ENCODE measurements around the gene SRSF7.
"Not testable (repeated sequence)": the region's sequence is repeated elsewhere in the genome, so short reads cannot be mapped to it uniquely, and the experiment has no call there.

The SRSF7 gene

DNA sequence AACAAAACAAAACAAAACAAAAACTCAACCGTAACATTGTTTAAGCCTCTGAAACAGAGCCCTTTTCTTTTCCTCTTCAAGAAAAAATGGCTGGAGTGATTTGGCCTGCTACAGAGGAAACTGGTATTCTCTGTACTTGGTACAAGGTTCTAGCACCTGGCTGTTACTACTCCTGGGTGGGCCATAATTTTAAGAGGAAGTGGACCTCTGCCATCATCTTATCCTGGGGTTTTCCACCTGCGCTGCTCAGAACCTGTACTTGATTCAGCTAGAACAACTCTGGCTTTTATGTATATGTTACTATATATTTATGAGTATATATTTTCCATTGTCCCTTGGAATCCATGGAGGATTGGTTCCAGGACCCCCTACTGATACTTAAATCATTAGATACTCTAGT is 22.5 kb downstream of the SRSF7 start:
- DNase-seq, result no peak

DNA sequence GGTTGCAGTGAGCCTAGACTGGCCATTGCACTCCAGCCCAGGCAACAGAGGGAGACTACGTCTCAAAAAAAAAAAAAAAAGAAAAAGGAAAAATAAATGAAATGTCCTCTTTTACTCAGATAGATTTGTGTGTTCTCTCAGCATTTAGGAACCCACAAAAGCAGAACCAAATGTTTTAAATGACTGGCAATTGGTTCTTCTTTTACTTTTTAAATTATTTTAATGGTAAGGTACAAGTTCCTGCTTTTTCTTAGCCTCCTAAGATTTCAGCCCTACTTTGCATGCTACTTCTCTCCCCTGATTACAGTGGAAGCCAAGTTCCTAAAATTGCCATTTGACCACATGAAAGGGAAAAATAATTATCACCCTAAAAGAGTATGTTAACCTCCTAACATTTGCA is 23.5 kb downstream of the SRSF7 start:
- no peak for DNase-seq

DNA sequence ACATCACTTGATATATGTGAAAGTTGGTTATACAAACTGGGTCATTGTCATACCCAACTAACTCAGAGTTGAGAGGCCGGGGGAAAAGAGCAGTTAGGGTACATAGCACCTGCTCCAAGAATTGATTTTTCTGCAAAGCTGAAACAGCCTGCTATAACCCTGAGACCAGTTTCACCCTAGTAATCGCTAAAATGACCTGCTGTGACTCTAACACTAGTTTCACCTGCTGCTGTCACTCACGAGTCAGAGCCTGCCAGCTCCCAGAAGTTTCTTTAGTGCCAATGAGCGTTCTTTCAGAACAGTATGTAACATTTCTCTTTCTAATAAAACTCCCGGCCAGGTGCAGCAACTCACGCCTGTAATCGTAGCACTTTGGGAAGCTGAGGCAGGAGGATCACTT is 28.0 kb downstream of the SRSF7 start:
- DNase-seq, result no peak

DNA sequence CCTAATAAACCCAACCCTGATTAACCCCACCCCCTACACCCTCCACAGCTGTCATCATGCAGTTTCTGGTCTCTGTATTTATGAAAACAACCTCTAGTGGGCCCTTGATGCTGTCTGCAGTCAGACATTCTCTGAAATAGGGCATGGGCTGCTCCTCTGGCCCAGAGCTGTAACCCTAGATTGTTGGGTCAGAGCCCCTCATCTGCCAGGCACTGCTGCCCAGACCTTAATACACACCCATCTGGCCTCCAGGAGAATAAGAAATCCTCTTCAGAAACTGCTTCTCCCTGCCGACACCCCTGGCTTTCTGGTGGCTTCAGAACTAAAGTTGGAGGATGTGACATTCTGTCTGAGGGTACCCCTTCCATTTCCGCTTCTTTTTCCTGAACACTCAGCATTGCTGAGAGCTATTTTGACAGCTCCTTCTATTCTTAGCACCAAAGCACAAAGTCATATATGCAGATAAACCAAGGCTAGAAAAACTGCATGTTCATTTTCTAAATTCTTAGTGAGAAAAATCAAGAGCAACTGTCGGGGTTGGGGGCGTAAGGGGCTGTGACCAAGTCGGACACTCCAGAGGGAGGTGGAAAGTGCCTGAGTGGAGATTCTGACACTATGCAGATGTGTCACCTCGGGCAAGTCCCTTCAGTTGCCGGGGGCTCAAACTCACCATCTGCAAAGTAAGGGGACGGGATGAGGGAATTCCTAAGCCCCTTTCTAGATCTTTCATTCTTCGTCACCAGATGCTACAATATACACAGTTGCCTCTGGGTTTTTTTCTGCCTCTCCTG is 28.7 kb downstream of the SRSF7 start:
- no peak for DNase-seq

DNA sequence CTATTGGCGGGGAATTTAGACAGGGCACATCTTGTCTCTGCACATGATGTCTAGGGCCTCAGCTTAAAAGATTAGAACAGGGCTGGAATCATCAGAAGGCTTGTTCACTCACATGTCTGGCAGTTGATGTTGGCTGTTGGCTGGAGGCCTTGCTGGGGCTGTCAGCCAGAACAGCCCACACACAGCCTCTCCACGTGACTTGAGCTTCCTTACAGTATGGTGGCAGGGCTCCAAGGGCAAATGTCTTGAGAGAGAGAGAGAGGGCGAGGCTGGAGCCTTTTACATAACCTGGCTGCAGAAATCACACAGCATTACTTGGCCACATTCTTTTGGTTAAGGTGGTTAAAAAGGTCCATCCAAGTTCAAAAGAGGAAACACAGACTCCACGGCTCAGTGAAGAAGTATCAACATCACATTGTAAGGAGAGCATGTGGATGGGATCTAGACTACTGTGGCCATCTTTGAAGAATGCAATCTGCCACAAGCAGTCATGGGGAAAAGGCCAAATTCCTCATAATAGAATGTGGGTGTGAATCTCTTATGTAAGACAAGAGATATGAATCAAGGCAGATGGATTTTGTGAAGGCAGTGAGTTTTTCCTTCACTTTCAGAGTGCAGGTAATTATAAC is 30.4 kb downstream of the SRSF7 start:
- DNase-seq, result peak; percentile 100

DNA sequence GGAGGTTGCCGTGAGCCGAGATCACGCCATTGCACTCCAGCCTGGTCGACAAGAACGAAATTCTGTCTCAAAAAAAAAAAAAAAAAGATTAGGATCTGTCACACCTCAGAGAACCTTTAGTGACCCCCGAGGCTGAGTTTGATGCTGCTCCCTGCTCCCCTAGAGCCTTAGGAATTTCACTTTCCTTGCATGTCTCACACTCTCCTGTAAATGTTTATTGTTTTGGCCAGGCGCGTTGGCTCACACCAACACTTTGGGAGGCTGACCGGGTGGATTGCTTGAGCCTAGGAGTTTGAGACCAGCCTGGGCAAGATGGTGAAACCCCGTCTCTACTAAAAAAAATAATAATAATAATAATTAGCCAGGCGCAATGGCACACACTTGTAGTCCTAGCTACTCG is 31.5 kb downstream of the SRSF7 start:
- DNase-seq, result no peak

DNA sequence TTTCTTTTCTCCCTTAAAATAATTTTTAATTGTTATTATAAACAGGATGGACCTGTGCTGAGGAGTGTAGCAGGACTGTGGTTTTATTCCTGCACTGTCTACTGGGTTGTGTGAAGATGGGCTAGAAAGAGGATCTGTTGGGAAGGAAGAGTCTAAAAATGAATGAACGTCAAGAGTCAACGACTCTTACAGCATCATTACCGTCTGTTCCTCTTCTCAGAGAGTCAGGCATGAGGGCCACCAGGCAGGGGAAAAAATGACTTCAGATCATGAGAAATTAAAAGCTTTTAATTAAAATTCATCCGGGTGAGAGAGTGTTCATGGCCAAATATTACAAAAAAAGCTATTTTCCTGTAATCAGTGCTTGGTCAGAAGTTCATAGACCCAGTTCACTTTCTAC is 32.6 kb downstream of the SRSF7 start:
- no peak for DNase-seq

DNA sequence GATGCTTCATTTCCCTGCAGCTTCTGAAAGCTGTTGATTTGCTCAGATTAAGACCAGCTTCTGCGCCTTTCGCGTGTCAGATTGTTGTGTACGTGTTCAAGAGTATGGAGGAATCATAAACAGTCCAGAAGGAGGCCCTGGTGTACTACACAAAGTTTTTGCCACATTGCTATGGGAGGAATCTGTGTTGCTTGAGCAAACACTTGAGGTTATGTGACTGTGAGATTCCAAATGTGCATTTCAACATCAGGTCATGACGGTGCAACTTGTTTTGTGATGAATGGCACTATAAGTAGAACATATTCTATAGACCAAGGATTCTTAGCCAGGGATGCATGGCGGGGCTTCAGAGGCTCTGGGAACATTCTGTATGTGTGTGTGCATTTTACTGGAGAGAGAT is 35.0 kb downstream of the SRSF7 start:
- no peak for DNase-seq

DNA sequence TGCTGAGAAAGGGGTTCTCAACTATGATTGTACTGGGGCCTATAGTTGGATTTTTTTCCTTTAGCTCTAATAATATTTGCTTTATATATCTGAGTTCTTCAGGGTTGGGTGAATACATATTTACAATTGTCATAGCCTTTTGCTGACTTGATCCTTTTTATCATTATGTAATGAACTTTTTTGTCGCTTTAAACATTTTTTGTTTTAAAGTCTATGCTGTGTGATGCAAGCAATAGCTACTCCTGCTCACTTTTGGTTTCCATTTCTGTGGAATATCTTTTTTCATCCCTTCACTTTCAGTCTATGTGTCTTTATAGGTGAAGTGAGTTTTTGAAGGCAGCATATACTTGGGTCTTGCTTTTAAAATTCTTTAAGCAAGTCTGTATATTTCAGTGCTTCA is 36.2 kb downstream of the SRSF7 start:
- DNase-seq, result not testable (repeated sequence)

DNA sequence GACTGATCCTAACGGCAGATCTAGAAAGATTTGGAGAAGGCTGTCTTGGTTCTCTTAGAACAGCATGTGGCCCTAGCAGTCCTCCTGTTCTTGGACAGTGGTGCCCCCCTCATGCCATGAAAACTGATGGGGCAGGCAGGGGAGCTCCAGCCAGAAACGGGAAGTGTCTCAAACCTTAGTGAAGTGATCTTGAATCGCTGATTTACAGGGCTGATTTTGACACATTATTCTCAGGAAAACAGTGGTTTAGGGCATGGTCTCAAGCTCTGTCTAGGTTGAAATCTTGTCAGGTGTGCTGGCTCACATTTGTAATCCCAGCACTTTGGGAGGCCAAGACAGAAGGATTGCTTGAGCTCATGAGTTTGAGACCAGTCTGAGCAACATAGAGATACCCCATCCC is 37.8 kb downstream of the SRSF7 start:
- no peak for DNase-seq

DNA sequence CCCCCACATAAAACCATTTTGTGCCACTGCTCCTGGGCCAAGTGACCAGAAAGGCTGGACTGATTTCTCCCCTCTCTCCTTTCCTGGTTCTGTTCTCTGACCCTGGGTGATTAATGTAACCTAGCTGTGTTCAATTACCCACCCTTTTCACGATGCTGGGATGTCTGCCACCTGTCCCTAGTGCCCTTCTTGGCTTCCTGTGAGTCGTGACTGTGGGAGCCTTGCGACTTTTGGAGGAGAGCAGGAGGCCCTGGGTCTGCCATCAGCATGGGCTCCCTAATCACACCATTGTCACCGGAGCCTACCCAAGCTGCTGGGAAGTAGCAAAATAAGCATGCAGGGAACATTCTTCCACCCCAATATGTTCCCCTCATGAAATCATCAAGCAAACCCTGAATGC is 38.3 kb downstream of the SRSF7 start:
- no peak for DNase-seq

DNA sequence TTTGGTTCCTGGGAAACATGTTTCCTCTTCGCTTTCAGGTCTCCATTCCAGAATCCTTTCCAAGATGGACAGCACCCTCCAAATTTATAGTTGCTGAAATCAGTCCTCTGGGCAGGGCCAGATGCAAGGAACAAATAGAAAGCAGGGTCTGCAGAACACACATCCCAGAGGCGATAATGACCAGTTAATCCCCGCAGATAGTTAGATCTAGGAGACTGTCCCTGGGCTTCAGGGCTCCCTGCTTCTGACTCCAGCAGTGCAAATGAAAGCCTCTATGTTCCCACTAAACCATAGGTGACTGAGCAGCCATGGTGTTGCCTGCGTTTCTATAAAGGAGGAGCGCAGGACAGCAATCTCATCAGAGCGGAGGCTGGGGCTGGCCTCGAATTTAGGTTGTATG is 38.7 kb downstream of the SRSF7 start:
- DNase-seq, result no peak

DNA sequence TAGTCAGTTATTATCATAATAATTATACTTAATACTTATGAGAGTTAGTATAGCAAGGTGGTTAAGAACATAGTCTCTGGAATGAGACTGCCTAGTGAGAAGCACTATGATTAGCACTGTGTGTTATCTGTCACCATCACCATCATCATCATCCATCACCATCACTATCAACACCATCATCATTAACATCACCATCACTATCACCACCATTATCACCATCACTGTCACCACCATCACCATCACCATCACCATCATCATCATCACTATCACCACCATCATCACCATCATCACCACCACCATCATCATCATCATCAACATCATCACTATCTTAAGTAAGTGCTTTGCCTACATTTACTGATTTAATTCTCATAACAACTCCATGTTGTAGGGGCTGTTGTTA is 39.6 kb downstream of the SRSF7 start:
- DNase-seq, result no peak

DNA sequence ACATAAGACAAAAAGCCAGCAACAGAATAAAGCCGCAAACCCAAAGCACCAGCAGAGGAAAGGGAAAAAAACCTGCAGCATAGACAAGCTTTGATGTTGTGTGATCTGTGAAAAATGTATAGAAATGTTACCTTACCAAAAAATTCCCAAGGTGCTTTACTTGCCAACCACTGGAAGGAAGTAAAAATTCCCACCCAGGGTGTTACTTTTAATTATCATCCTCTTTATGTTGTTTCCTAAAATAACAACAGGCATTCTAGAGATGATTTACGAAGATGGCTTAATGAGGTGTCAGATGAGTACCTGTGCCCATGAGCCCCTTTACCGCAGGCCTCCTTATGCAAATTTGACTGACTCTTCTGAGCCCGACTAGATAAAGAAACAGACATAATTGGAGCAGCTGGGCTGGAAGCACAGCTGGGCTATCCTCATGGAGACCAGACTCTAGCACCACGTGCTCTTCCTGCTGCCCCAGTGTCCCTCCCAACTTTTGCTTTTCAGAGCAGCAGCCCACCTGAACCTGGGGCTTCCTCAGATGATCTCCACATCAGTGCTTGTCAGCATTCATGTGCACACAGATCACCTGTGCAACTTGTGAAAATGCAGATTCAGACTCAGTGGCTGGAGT is 41.5 kb downstream of the SRSF7 start:
- DNase-seq, result no peak

DNA sequence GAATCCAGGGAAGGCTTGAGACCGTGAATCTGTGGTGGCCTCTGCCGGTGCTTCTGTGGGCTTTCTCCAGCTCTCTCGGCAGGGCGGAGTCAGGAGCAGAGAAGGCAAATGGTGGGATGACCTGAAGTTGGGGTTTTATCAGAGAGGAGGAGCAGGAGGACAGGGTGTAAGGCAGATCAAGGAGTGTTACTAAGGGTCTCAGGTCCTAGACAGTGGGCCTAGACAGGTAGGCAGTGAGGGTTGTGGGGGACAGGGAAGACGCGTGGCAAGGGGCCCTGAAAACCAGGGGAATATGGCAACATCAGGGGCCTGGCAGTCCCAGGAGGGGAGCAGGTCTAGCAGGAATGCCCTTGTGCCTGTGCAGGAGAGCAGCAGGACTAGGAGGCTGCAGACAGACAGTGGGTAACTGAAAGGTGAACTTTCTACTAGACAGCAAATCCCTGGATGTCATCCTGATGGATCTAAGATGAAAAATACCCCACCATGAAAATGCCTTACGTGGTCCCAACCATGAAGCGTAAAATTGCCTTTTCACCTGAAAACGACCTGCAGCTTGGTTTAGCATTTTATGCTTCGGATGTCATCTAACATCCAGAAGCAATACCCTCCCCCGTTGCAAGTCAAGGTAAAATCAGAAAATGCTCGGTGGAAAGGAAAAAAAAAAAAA is 42.1 kb downstream of the SRSF7 start:
- DNase-seq, result no peak

DNA sequence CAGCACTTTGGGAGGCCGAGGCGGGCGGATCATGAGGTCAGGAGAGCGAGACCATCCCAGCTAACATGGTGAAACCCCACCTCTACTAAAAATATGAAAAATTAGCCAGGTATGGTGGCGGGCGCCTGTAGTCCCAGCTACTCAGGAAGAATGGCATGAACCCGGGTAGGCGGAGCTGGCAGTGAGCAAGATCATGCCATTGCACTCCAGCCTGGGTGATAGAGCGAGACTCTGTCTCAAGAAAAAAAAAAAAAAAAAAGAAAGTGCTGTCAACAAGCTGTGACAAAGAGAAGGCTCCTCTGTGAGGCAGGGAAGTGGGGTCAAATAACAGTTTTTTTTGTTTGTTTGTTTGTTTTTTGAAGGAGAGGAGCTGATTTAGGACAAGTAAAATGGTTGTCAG is 42.7 kb downstream of the SRSF7 start:
- DNase-seq, result not testable (repeated sequence)

DNA sequence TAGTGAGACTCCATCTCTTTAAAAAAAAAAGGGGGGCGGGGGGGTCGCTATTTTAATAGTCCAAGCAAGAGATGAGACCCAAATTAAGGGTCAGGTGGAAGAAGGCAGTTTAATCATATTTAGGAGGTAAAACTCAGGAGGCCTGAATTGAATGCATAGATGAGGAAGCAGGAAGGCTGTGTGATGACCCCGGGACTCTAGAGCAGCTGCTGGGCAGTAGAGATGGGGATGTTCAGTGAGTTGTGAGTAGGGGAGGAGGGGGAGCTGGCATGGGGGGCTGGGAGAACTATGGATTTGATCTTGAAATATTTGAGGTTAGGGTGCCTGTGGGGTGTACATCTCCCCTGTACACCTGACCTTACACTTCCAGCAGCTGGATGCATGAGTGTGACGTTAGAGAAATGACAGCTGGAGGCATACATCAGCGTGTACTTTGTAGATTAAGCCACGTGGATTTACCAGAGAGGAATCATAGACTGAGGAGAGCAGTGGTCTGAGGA is 44.3 kb downstream of the SRSF7 start:
- DNase-seq, result no peak

DNA sequence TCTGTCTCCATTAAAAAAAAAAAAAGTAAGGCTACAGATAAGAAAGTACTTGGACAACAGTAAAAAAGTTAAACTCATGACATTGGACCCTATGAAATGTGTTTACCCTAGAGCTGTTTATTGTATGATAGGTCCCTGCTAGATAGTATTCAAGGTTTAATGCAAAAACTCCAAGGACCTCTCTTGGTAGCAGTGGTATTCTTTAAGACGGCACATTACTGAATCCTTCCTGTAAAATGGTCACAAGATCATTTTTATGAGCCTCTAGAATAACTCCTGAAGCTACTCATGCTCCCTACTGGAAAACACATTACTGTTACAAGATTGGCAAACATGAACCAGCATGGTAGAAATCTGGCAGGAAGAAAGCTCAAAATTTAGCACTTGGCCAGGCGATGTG is 46.5 kb downstream of the SRSF7 start:
- DNase-seq, result no peak

DNA sequence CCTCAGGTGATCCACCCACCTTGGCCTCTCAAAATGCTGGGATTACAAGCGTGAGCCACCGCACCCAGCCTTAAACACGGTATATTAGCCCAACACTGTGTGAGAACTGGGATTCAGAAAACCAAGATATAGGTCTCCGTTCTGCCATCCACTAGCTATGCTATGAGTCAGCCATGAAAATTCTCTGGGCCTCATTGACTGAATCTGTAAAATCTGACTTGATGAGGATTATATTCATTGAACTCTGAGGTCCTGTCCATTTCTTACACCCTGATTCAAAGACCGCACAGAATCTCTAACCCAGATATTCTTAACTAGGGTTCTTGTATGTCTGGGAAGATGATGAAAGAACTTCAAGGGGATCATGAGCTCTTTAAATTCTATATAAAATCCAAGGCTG is 47.8 kb downstream of the SRSF7 start:
- DNase-seq, result not testable (repeated sequence)

DNA sequence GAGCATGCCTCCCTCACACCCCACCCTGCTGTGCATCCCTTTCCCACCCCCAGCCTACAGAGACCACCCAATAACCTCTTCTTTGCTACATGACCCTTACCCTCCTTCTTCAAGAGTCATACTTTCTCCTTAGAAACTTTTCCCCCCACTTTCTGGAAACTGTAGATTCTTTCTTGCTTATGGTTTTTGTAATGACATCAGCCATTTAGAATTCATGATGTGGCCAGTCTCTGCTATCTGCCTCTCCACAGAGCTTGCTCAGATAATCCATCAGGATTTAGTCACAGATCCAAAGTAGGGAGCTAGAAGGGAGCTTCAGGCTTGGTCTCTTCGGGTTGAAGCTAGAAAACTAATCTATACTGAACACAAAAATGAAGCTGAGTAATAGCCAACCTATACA is 48.7 kb downstream of the SRSF7 start:
- peak; percentile 66 for DNase-seq

DNA sequence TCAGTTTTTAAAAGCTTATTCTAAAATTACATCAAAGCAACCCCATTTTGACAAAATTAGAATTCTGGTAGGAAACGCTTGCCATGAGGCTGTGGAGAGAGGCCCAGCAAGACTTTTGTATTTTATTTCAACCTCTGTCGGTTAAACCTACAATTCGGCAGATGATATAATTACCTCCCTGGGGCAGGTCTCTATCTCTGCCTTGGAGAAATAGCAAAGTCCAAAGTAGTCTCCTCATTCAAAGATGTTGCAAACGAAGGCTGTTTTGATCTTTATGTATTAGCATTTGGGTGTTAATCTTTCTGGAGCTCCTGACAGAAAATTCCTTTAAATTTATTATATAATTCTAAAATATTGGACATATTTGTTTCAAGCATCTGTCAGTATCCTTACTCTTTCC is 49.6 kb downstream of the SRSF7 start:
- no peak for DNase-seq

DNA sequence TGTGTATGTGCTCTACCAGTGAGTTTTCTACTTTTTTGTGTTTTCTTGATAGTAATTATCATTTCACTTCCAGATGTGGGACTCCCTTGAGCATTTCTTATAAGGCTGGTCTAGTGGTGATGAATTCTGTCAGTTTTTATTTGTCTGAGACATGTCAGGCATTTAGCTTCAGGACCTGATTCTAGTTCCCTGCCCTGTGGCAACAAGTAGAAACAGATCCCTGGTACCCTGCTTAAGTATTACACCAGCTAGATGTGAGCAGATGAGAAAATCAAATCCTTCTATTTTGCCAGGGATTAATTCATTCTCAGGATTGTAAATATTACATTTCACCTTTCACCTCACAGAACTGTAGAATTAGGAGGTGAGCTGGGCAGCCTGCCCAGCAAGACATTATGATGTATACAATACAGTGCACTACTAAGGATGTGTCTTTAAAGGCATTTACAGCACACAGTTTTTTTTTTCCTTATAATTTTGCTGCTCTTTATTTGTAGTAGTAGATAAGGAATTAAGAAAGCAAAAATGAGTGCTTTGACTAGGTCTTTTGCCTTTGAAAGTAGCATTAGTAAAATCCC is 50.2 kb downstream of the SRSF7 start:
- no peak for DNase-seq

DNA sequence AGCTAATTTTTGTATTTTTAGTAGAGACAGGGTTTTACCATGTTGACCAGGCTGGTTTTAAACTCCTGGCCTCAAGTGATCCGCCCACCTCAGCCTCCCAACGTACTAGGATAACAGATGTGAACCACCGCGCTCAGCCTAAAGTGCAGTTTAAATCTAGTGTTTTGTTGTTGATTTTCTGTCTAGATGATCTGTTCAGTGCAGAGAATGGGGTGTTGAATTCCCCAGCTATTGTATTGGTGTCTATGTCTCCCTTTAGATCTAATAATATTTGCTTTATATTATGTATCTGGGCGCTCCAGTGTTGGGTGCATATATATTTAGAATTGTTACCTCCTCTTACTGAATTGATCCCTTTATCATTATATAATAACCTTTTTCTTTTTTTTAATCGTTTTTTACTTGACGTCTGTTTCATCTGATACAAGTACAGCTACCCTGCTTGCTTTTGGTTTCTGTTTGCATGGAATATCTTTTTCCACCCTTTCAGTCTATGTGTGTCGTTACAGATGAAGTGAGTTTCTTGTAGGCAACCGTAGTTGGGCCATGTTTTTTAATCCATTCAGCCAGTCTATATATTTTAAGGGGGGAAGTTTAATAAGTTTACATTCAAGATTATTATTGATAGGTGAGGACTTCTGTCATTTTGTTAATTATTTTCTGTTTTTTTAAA is 50.9 kb downstream of the SRSF7 start:
- DNase-seq, result no peak

All from kidney glomerular epithelial cell (primary cell).